HG03558 (cell line): ENCODE data around the gene SLC25A22.

Experiments used
- ATAC-seq: cut with Tn5 transposase; IDR thresholded peaks from one replicate; pipeline ENCODE4 v1.9.1; 2021; ENCODE audit warnings: moderate number of reproducible peaks; ENCODE audit not compliant: unreplicated experiment; ENCODE audit errors: extremely low read depth

Gene SLC25A22

DNA sequence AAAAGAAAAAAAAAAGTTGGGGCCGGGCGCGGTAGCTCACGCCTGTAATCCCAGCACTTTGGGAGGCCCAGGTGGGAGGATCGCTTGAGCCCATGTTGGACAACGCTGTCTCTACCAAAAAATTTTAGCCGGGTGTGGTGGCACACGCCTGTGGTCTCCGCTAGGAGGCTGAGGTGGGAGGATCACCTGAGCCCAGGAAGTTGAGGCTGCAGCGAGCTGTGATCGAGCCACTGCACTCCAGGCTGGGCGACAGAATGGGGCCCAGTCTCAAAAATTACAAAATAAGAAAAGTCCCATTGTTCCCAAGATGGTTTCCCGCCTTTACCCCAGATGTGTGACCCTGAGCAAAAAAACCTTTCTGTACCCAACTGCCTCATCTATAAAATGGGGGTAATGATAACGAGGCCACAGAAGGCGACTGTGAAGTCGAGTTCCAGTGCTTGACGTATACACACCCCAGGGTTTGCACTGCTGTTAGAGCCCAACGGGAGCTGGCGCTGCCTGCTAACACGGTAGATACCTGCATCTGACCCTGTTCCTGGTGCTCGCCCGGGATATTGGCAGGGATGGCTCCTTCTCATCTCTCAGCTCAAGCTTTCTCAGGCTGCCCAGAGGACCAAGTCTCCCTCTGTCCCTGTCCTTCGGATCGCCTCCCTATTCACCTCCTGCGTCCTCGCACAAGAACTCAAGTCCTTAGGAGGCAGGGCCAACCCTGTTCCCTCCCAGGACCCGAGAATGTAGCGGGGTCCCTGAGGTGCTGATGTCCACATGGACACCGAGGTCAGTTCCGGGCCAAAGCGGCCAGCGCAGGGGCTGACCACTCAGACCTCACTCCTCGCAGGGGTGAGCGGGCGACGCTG, 10.6 kb upstream of the SLC25A22 start:
- ATAC-seq, result no peak

DNA sequence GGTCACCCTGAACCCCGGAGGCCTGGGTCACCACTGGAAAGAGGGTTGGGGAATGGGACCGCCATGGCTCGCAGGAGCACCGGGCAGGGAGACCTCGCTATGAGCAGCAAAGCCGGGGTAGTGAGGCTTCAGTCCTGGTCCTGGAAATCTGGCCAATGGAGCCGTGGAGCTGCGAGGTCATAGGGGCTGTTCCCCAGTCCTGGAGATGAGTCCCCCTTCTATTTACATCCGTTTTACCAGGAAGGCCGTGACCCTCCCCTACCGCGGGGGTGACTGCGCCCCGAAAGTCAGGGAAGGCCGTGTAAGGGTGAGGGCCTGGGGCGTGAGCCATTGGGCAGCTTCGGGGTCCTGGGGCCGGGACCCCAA, 6.5 kb upstream of the SLC25A22 start:
- ATAC-seq, result no peak

DNA sequence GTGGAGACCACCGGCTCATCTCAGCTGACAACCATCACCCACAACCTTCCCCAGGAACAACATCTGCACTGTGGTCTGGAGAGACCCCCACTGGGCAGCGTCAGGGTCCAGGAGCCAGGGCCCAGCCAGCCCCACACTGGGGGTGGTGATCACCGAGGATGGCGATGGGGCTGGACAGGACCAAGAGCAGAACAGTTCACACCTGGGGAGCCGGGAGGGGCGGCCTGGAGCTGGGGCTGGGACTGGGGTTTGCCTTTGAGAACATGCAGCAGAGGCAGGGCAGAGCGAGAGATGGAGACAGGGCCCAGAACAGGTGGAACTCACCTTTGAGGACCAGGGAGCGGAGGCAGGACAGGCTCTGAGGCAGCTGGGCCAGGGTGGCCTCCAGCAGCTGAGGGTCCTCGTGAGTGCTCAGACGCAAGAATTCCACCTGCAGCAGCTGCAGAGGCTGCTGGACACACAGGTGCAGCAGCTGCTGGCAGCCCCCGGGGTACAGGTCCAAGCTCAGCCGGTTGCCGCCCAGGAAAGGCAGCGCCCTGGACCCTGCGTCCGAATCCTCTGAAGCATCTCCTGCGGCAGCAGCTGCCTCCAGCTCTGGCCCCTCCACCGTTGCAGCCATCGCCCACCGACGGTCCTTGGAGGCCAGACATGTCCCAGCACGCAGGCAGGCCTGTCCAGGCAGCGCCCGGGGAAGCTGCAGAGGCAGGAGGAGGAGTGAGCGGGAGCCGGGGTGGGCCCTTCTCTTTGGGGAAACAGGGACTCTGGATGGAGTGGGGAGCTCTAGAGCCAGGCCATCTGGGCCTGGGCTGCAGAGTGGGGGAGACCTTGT, 5.9 kb upstream of the SLC25A22 start:
- ATAC-seq, result no peak

DNA sequence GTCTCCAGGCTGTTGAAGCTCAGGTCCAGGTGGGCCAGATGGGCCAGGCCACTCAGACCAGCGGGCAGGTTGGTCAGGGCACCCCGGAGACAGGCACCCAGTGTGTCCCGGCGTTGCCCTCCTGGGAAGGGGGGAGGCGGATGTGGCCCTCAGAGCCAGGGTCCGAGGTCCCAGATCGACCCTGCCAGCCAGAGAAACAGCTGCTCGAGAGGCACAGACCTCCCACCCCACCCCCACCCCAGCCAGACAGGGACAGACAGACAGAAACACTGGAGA, 5.3 kb upstream of the SLC25A22 start:
- no peak for ATAC-seq

DNA sequence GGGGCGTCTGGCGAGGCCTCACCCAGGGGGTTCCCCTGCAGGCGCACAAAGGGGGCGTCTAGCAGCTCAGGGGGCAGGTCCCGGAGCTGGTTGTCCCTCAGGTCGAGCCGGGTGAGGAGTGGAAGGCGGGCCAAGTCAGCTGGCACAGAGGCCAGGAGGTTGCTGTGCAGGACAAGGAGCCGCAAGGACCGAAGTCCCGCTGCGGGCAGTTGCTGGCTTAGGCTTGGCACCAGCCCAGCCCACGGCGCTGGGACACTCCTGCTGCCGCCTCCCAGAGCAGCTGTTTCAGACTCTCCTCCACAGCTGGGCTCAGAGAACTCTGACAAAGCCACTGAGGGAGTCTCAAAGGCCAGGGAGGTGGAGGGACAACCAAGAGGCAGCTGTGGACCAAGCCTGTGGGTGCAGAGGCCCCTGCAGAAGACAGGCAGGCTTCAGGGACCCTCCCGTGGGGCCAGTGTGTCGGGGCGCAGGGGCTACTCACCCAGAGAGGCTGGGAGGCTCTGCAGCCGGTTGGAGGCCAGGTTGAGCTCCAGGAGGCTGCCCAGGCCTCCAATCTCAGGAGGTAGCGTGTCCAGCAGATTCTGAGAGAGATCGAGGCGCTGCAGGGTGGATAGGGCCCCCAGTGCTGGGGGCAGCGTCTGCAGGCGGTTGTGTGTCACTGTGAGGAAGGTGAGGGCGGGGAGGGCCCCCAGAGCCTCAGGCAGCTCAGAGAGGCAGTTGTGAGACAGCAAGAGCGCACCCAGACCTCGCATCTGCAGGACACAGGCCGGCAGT, 4.8 kb upstream of the SLC25A22 start:
- ATAC-seq, result no peak

- ATAC-seq, result no peak
Measured at GRCh38 chr11:802018-802617, 4.0 kb upstream of the SLC25A22 start.

GRCh38 chr11:801097-801780, 3.2 kb upstream of the SLC25A22 start:
- ATAC-seq, result no peak

DNA sequence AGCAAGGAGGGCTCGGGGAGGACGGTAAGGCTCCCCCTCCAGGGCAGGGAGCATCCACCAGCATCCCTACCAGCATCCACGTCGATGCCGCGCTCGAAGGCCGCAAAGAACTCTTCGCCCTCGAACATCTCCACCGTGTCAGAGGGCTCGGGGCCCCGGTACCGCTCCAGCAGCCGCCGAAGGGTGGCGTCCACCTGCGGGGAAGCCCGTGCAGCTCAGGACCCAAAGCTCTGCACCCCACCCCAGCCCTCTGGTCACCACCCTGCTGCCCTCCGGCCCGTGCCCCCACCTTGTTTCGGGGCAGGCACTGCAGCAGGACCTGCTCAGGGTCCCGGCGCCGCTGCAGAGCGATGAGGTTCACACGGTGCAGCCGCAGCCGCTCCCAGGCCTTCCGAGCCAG, 2.4 kb upstream of the SLC25A22 start:
- no peak for ATAC-seq

DNA sequence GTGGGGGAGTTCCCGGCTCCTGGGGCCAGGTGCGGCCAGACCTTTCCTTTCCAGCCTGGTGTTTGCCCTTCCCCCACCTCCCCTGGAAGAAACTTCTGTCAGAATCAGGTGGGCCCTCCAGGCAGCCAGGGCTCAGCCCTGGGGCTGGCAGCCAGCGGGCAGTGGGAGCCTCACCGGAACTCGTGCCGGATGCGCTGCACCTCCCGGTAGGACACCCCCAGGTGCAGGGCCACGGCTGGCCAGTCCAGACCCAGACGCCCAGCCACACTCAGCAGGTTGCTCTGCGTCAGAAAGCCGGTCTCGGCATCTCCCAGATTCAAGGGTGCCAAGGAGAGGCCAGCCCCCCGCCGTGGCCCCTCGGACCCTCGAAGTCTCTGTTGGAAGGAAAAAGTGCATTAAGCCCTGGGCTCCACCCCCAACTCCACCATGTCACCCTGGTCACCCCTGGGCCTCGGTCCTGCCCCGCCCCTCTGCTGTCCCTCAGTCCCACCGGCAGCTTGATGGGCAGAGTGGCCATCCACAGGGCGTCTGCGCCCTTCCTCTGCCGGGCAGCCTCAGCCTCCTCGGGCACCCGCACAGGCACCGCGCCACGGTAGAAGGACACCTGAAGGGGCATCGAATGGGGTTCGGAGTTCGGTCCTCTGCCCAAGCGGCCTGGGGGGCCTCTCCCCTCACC, 1.7 kb upstream of the SLC25A22 start:
- no peak for ATAC-seq

DNA sequence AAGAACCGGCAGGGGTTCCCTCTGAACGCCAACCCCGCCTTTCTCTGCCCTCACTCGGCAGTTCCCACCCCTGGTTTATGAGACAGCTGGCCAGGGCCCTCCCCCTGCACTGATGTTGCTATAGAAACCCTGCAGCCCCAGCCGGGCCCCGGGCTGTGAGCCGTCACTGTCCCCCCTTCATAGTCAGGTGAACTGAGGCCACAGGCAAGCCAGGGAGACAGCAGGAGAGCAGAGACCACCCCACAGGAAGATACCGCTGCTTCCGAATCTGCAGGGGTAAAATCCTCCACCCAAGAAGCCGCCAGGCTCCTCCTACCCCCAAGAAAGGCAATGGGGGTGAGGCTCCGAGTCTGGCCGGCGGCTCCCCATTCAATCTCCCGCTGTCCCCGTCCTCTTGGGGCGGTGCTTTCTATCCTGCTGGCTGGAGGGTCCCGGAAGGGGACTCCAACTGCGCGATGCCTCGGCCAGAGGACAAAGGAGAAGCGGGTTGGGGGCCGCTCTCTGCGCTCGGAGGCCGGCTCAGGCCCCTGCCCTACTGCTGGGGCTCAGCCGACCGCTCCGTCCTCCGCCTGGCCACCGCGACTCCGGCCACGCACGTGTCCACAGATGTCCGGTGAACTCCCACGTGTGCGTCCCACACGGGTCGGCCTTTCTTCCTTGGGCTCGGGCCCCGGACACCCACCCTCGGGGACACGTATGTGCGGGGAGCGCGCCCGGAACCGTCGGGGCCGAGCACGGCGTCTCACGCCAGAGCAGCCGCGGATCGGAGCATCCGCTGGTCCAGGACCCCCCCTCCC, 587 bp downstream of the SLC25A22 start:
- ATAC-seq, result peak; percentile 6

- ATAC-seq, result no peak
Measured at GRCh38 chr11:796565-797295, 1.4 kb downstream of the SLC25A22 start.

DNA sequence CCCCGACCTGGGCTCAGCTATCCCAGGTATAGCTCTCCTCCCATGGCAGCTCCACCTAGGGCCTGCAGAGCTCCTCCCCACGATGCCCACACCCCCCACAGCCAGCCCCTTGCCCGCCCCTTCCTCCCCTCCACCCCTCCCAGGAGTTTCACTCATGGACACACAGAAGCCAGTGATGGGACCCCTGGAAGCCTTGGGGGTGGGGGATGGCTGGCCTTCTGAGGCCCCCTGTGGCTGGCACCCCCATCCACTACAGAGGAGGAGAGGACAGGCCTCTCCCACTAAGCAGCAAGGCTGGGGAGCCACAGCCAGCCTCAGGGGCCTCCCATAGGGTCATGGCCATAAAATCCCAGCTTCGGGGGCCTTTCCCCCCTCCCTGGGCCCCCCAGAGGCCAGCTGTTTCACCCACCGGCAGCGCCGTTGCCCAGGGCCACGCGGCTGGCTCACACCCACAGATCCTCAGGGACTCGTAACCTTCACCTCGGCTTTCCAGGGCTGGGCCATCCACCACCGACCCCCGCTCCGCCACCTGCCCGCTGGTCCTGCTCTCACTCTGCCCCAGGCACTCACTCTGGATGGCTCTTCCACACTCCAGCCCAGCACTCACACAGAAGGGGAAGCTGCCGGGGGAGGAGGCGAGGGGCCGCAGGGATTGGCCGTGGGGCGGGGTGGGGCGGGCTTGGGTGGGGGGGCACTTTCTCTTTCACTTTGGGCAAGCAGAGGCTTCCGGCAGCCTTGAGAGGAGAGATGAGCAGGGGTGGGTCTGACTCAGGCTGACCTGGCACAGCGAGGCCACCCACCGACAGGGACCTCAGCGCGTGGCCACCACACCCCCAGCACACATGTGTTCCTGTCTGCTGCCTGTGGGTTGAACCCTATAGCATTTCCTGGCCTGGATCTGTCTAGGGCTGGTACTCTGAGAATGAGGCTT, 2.2 kb downstream of the SLC25A22 start:
- no peak for ATAC-seq

DNA sequence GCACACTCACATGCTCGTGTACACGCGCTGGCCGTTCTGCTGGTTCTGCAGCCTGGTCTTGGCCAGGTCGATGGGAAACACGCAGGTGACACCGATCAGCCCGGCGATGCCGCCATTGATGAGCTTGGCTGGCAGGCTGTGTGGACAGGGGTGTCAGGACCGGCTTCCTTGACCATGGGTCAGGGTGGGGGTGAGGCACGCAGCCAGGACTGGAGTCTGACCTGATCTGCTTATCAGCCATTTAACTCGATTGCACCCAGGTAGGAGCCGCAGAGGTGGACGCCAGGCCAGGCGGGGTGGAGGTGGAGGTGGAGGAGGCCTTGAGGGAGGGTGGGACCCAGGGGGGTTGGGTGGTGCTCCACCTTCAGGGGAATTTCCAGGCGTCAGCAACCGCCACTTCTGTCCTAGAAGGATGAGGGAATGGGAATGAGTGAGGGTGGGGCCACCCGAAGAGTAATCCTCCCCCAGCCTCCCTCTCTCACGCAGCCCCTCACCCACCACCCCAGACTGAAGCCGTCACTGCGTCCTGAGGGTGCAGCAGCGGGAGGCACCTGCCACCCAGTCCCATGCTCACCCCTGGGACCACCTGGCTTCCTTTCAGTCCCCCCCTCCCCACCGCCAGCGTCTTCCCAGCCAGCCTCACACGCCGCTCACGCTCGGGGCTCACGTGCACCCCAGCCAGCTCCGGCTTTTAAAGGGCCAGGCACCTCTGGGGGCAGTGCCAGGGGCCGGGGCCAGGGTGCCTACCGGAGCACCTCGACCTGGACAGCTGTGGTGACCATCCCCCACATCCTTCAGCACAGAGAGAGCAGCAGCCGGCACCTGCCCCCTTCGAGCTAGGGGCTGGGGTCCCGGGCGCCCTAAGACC, 3.1 kb downstream of the SLC25A22 start:
- ATAC-seq, result no peak

DNA sequence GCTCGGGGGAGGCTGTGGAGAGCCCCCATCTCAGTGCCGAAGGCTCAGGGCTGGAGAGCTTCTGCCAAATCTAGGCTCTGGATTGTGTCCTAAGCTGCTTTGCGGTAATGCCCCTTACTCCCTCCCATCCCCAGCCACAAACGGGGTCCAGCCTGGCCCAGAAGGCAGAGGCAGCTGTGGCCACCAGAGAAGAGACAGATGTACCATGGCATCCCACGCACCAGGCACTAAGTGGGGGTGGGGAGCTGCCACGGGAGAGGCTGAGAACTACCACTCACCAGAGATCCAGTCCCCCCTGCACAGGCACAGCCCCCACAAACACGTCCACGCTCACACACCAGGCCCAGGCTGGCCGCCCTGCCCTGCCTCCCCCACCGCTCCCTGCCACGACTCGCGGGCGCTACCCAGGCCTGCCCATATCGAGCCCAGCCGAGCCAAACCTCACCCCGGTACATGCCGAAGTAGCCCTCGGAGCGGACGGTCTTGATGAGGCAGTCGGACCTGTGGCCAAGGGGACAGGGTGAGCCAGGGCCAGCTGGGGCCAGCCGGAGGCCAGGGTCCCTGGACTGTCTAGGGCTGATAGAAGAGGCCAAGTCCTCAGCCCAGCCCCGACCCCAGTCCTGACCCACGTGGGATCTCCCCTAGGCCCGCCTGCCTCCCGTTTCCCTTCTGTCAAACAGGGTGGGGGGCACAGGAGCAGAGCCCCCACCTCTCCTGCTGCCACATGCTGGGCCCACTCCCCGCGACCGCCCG, 3.9 kb downstream of the SLC25A22 start:
- no peak for ATAC-seq

GRCh38 chr11:793556-793955, 4.5 kb downstream of the SLC25A22 start:
- ATAC-seq, result no peak
